AG04449 (cell line): ENCODE results near the gene KRTAP1-3.
"Not testable (repeated sequence)": the region's sequence is repeated elsewhere in the genome, so short reads cannot be mapped to it uniquely, and the experiment has no call there.

Experiments used
- CTCF ChIA-PET: fragments of 350-600 bp; formaldehyde crosslinking; extraction: SDS; loops from one replicate; lab custom pipeline; 2021; ENCODE audit warnings: antibody characterized with exemption; lab: Yijun Ruan, JAX
- POLR2A ChIA-PET: fragments of 400-600, 350-600 bp; formaldehyde crosslinking; extraction: SDS; loops from one replicate; lab custom pipeline; 2020; ENCODE audit warnings: antibody characterized with exemption, inconsistent platforms; lab: Yijun Ruan, JAX
- DNase-seq: peaks from one replicate; pipeline ENCODE4 v3.0.0-alpha.2; 2010; ENCODE audit warnings: low read depth, low spot score
- H3K4me3 ChIP-seq: 2 replicates; pipeline ENCODE4 v1.5.1; 2011; ENCODE audit warnings: low read depth, mild to moderate bottlenecking, control low read depth, low read length
- CTCF ChIP-seq: IDR thresholded peaks from one replicate; pipeline ENCODE4 v1.5.1; 2011; ENCODE audit warnings: mild to moderate bottlenecking, moderate library complexity, low read length, control low read depth, inconsistent platforms; ENCODE audit not compliant: insufficient read depth; ENCODE audit errors: missing control alignments

KRTAP1-3 gene

DNA sequence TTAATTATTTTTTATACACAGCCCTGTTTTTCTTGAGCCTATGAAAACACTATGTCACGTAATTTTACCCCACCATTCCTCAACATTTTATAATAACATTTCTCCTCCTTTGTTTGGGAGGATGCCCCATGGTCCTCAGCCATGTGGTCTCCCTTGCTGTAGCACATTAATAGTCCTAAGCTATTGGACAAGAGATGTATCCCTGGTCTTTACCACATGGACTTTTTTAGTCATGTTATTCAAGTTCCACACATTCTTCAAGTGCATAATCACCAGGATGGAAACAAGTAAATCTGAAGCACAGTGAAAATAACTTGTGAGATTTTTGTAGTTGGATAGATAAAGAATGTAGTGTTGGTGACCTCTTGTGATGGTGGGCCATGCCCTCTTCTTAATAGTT, 27.3 kb upstream of the KRTAP1-3 start:
- no peak for TF ChIP-seq CTCF

DNA sequence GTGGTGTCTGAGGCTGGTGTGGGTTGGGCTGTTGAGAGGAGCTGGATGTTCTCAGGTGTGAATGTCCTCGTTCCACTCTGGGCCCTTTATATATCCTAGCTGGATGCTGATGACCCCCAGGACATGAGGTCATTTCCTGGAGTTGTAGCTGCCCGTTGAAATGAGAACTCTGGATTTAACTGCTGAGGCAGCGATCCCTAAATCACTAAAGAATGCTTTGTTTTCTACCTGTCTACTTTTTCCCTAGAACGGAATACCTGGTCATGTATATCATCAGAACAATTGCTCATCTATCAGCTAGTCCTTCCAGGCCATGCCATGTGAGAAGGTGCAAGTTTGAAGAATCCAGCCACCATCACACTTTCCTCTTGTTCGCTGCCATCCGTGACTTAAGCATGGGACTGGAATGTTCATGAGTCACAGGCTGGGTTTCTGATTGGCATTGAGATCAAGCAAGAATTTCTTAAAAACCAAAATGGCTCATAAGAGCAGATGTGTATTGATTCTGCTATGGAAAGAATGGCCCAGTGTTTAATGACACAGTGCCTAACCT, 25.5 kb upstream of the KRTAP1-3 start, which contains the start of gene KRTAP2-3:
TSS of gene KRTAP2-3 (minus strand) at position 63 of the 553 bp plus-strand sequence. CDS start 64 bp downstream, outside the sequence.
- peak; percentile 95 for DNase-seq
- ChIA-PET CTCF (interaction anchor here (0.9 to 3.1 kb wide), 14 partner anchors 13 to 605 kb away, joined by 3 to 11 read pairs (median 4); partner anchors contain the start of gene KRTAP2-1), POLR2A (interaction anchor here (0.5 to 3.1 kb wide), 8 partner anchors 11 to 628 kb away, joined by 3 to 31 read pairs (median 6); no protein-coding TSS in a partner anchor)
- peak within 1 kb of the TSS; percentile 15 for H3K4me3 ChIP-seq
- no peak for TF ChIP-seq CTCF

More for the DNA sequence above, 27.3 kb upstream of the KRTAP1-3 start:
- peak; percentile 99 for DNase-seq
- ChIA-PET CTCF (interaction anchor here (2.9 to 3.1 kb wide), 2 partner anchors 149 to 206 kb away, joined by 10 to 11 read pairs; no protein-coding TSS in a partner anchor), POLR2A (interaction anchor here (0.6 to 1.2 kb wide), 4 partner anchors 105 to 487 kb away, joined by 3 to 5 read pairs (median 3); no protein-coding TSS in a partner anchor)
- H3K4me3 ChIP-seq = no peak overlapping the region

GRCh38 chr17:41059276-41060051, 24.8 kb upstream of the KRTAP1-3 start:
- DNase-seq = peak; percentile 81

GRCh38 chr17:41058741-41059140, 24.1 kb upstream of the KRTAP1-3 start:
- POLR2A ChIA-PET = interaction anchor here (0.6 to 3.1 kb wide), 10 partner anchors 10 to 631 kb away, joined by 3 to 31 read pairs (median 4); no protein-coding TSS in a partner anchor
- TF ChIP-seq CTCF = no peak
- DNase-seq = no peak
- H3K4me3 ChIP-seq = no peak overlapping the region
- CTCF ChIA-PET = interaction anchor here (0.7 to 3.1 kb wide), 11 partner anchors 10 to 590 kb away, joined by 3 to 11 read pairs (median 4); partner anchors contain the start of gene KRTAP2-1

More at GRCh38 chr17:41059276-41060051, 24.8 kb upstream of the KRTAP1-3 start:
- ChIA-PET CTCF (interaction anchor here (0.7 to 3.1 kb wide), 13 partner anchors 11 to 604 kb away, joined by 3 to 11 read pairs (median 5); partner anchors contain the start of gene KRTAP2-1), POLR2A (interaction anchor here (0.6 to 3.1 kb wide), 11 partner anchors 11 to 630 kb away, joined by 3 to 31 read pairs (median 4); no protein-coding TSS in a partner anchor)
- H3K4me3 ChIP-seq = peak overlapping the region; percentile 15

DNA sequence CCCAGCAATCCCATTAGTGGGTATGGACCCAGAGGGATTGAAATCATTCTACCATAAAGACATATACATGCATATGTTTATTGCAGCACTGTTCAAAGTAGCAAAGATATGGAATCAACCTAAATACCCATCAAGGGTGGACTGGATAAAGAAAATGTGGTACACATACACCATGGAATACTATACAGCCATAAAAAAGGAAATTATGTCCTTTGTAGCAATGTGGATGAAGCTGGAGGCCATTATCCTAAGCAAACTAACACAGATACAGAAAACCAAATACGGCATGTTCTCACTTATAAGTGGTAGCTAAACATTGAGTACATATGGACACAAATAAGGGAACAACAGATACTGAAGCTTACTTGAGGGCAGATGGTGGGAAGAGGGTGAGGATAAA, 22.9 kb upstream of the KRTAP1-3 start:
- ChIA-PET CTCF (interaction anchor here (1.0 to 2.5 kb wide), 3 partner anchors 9 to 491 kb away, joined by 3 to 10 read pairs (median 5); no protein-coding TSS in a partner anchor), POLR2A (interaction anchor here (1.0 kb wide), 1 partner anchor 9 kb away, joined by 3 read pairs; no protein-coding TSS in a partner anchor)
- no peak overlapping the region for H3K4me3 ChIP-seq
- TF ChIP-seq CTCF = no peak
- DNase-seq = no peak

- CTCF ChIA-PET = interaction anchor here (1.5 kb wide), 1 partner anchor 494 kb away, joined by 7 read pairs; no protein-coding TSS in a partner anchor
- POLR2A ChIA-PET, H3K4me3 ChIP-seq: not testable (repeated sequence)
Observed at GRCh38 chr17:41055130-41055529, 20.5 kb upstream of the KRTAP1-3 start, which contains the start of gene KRTAP2-2. Gene KRTAP2-2 (minus strand): TSS chr17:41055230. CDS start chr17:41055211, 19 bp downstream.

GRCh38 chr17:41054556-41054955, 19.9 kb upstream of the KRTAP1-3 start:
- DNase-seq, CTCF ChIA-PET, H3K4me3 ChIP-seq, POLR2A ChIA-PET: not testable (repeated sequence)

More at GRCh38 chr17:41055130-41055529, 20.5 kb upstream of the KRTAP1-3 start, which contains the start of gene KRTAP2-2:
- not testable (repeated sequence) for DNase-seq
